Effector memory CD8-positive, alpha-beta T cell (primary cell): Measurements from ENCODE around the gene CCNY.

Experiments used
- ATAC-seq: fragments of 150-1000 bp; cut with Tn5 transposase; replicated peaks from 2 replicates; pipeline ENCODE4 v1.10.0; 2021; ENCODE audit warnings: mild to moderate bottlenecking, moderate library complexity
- DNase-seq, 3 experiments: peaks; one replicate each; pipeline ENCODE4 v3.0.0; 2021
- H3K27ac Mint-ChIP-seq, 2 donors: one replicate each; pipeline ENCODE4 v1.8.0; 2022; ENCODE audit warnings: mild to moderate bottlenecking in 2 of 2, mixed read lengths in 2 of 2, moderate library complexity in 2 of 2
- H3K27me3 Mint-ChIP-seq, 2 donors: one replicate each; pipeline ENCODE4 v1.8.0; 2022; ENCODE audit warnings: mixed read lengths in 2 of 2
- H3K36me3 Mint-ChIP-seq: one replicate; pipeline ENCODE4 v1.8.0; 2022; ENCODE audit warnings: mild to moderate bottlenecking, moderate library complexity, mixed read lengths; ENCODE audit not compliant: insufficient read depth
- H3K4me1 Mint-ChIP-seq, 2 donors: one replicate each; pipeline ENCODE4 v1.8.0; 2022; ENCODE audit warnings: low read depth in 2 of 2, mixed read lengths in 2 of 2
- H3K4me3 Mint-ChIP-seq, 2 donors: one replicate each; pipeline ENCODE4 v1.8.0; 2022; ENCODE audit warnings: mild to moderate bottlenecking in 2 of 2, mixed read lengths in 2 of 2, moderate library complexity in 2 of 2
- H3K9me3 Mint-ChIP-seq, 2 donors: one replicate each; pipeline ENCODE4 v1.8.0; 2022; ENCODE audit warnings: mixed read lengths in 2 of 2

CCNY gene

GRCh38 chr10:35612385-35613106 lies 276.2 kb downstream of the CCNY start:
- Mint-ChIP-seq H3K9me3 (no peaks in the 10 kb centered on the region), H3K27me3 (peaks cover 31 to 71% of the 10 kb centered on the region in 2 donors)

GRCh38 chr10:35613107-35613440 lies 276.8 kb downstream of the CCNY start:
- no peaks in the 10 kb centered on the region for H3K36me3 Mint-ChIP-seq
- DNase-seq (no peak), ATAC-seq (no peak)
- no peaks in the 10 kb centered on the region for H3K4me1 Mint-ChIP-seq
- no peaks in the 10 kb centered on the region for H3K9me3 Mint-ChIP-seq
- peaks cover 29 to 67% of the 10 kb centered on the region in 2 donors for H3K27me3 Mint-ChIP-seq
- no peak overlapping the region for H3K27ac Mint-ChIP-seq
- H3K4me3 Mint-ChIP-seq = no peak overlapping the region

More at GRCh38 chr10:35612385-35613106, 276.2 kb downstream of the CCNY start:
- peaks cover 0 to under 1% of the 10 kb centered on the region in 2 donors for H3K4me1 Mint-ChIP-seq
- H3K36me3 Mint-ChIP-seq = no peaks in the 10 kb centered on the region
- no peak overlapping the region for H3K4me3 Mint-ChIP-seq
- ATAC-seq (no peak), DNase-seq (no peak)
- no peak overlapping the region for H3K27ac Mint-ChIP-seq

GRCh38 chr10:35613597-35614226 lies 277.4 kb downstream of the CCNY start:
- Mint-ChIP-seq H3K4me3 (no peak overlapping the region), H3K4me1 (no peaks in the 10 kb centered on the region), H3K36me3 (no peaks in the 10 kb centered on the region), H3K9me3 (no peaks in the 10 kb centered on the region), H3K27ac (no peak overlapping the region), H3K27me3 (peaks cover 29 to 67% of the 10 kb centered on the region in 2 donors)
- DNase-seq (no peak), ATAC-seq (no peak)

- no peak for ATAC-seq
- Mint-ChIP-seq H3K27ac (no peak overlapping the region), H3K9me3 (no peaks in the 10 kb centered on the region), H3K4me3 (no peak overlapping the region), H3K36me3 (no peaks in the 10 kb centered on the region), H3K4me1 (no peaks in the 10 kb centered on the region), H3K27me3 (peaks cover 29 to 67% of the 10 kb centered on the region in 2 donors)
- no peak for DNase-seq
Measured at GRCh38 chr10:35614312-35614711, 278.0 kb downstream of the CCNY start.
